T-helper 2 cell (primary cell): Measurements from ENCODE around the gene ZBTB39.
"Not testable (repeated sequence)": the region's sequence is repeated elsewhere in the genome, so short reads cannot be mapped to it uniquely, and the experiment has no call there.

Experiments used
- DNase-seq, 5 experiments: peaks; one replicate each; pipeline versions ENCODE4 v3.0.0 to v3.0.0-alpha.2; 2012 to 2022

The ZBTB39 gene

GRCh38 chr12:56978397-56979138 is 27.8 kb downstream of the ZBTB39 start:
- DNase-seq, result no peak

DNA sequence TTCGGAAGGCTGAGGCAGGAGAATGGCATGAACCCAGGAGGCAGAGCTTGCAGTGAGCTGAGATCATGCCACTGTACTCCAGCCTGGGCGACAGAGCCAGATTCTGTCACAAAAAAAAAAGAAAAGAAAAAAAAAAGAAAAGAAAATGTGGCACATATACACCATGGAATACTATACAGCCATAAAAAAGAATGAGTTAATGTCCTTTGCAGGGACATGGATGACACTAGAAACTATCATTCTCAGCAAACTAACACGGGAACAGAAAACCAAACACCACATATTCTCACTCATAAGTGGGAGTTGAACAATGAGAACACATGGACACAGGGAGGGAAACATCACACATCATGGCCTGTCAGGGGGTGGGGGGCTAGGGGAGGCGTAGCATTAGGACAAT is 29.0 kb downstream of the ZBTB39 start:
- DNase-seq, result not testable (repeated sequence)

DNA sequence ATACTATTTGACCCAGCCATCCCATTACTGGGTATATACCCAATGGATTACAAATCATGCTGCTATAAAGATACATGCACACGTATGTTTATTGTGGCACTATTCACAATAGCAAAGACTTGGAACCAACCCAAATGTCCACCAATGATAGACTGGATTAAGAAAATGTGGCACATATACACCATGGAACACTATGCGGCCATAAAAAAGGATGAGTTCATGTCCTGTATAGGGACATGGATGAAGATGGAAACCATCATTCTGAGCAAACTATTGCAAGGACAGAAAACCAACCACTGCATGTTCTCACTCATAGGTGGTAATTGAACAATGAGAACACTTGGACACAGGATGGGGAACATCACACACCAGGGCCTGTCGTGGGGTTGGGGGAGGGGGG is 32.1 kb downstream of the ZBTB39 start:
- DNase-seq, result not testable (repeated sequence)

GRCh38 chr12:56968910-56969309 is 37.4 kb downstream of the ZBTB39 start:
- DNase-seq, result not testable (repeated sequence)

- DNase-seq, result not testable (repeated sequence)
Observed at GRCh38 chr12:56965997-56966642, 40.2 kb downstream of the ZBTB39 start.

DNA sequence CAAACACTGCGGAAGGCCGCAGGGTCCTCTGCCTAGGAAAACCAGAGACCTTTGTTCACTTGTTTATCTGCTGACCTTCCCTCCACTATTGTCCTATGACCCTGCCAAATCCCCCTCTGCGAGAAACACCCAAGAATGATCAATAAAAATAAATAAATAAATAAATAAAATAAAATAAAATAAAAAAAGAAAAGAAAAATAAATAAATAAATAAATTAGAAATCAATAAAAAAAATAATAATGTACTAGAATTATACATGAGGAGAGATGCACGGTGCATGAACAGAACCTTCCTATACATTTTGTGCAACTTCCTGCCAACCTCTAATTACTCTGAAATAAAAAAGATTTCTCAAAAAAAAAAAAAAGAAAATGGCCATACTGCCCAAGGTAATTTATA is 41.2 kb downstream of the ZBTB39 start:
- DNase-seq, result not testable (repeated sequence)

GRCh38 chr12:56963557-56963956 is 42.8 kb downstream of the ZBTB39 start:
- DNase-seq, result not testable (repeated sequence)

- not testable (repeated sequence) for DNase-seq
Observed at GRCh38 chr12:56962247-56962646, 44.1 kb downstream of the ZBTB39 start.

DNA sequence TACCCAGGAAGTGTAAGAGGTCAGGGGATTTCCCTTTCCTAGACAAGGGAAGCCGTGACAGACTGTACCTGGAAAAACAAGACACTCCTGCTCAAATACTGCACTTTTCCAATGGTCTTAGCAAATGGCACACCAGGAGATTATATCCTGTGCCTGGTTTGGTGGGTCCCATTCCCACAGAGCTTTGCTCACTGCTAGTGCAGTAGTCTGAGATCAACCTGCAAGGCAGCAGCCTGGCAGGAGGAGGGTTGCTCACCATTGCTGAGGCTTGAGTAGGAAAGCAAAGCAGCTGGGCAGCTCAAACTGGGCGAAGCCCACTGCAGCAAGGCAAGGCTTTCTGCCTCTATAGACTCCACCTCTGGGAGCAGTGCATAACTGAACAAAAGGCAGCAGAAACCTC is 47.9 kb downstream of the ZBTB39 start:
- no peak for DNase-seq

- no peak for DNase-seq
Observed at GRCh38 chr12:56957229-56958052, 48.9 kb downstream of the ZBTB39 start, which contains the start of gene RDH16. TSS of gene RDH16 (minus strand) at chr12:56957608. CDS start at chr12:56957462, 146 bp downstream.

DNA sequence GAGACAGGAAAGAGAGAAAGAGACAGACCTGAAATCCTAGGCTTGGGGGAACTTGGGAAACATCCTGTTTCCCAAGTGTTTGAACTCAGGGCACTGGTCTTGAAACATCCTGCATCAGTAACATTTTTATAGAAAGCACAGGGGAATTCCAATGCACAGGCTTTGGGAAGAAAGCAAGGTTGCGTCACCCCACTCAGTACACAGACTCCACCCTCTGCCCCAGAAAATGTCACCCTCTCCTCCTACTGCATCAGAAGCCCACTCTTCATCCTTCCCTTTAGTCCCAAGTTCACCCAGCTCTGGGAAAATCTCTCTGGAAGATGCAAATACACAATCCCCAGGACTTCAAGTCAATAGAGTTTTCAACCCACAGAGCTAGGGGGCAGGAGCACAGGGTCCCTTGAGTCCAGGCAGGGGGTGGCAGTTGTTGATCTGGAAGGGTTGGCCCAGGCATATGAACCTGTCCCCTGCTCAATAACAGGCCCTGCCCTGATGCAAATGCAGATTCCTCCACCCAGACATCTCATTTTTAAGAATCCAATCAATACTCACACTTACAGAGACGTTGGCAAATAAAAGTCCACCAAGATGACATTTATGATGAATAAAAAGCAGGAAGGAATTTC is 50.6 kb downstream of the ZBTB39 start:
- no peak for DNase-seq

- DNase-seq, result no peak
Observed at GRCh38 chr12:56954958-56955355, 51.4 kb downstream of the ZBTB39 start.

DNA sequence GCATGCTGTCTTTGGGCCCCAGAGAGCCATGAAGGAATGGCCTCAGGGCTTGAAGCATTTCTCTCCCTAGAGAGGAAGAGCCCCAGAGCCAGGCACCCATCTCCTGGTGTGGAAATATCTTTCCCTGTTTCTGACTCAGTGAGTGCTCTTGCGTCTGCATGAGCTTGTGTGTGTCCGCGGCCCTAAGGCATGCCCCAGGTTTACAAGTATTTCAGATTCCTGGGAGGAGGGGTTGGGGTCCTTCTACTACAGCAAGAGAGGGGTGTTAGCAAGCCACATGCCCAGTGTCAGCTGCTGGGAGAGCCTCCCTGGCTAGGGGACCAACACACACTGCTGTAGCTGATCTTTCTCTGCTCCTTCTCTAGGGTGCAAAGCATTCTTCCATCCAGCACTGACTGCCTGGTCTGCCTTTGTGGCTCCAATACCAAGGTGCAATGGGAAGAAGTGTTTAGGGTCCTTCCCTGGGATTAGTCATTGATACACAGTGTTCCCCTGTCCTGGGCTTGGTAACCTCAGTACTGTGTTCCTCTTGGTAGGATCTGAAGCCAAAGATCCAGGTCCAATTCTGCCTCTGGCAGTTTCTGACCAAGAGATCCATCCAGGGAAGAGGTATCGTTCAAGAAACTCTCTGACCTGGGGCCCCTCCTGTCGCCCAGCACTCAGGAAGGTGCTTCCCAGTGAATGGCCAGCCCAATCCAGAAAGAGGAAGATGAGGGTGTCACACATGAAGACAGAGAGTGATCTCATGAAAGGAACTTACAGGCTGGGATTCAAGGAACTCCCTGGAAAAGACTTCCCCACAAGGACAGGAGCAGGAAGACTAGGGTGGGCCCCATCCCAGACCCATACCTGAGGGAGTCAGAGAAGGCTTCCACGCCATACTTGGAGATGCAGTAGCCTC is 52.0 kb downstream of the ZBTB39 start:
- no peak for DNase-seq

DNA sequence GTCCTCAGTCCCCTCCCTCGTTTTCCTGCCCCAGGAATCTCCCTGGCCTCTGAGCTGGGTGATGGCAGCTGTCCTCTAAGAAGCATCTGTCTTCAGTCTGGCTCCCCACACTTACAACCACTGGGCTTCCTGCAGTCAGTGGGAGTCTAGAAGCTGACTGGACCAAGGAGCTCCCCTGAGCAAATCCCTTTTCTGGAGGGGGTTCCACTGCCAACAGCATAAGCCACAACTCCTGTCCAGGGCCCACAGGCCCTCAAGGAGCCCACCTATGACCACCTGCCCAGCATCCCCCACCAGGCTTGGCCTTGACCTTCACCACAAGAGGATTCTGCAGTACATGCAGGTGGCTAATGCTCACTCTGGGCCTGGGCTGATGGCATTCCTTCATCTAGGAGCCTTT is 53.0 kb downstream of the ZBTB39 start:
- DNase-seq, result no peak

GRCh38 chr12:56951582-56952339 is 54.6 kb downstream of the ZBTB39 start:
- no peak for DNase-seq

- DNase-seq, result no peak
Observed at GRCh38 chr12:56948881-56949280, 57.5 kb downstream of the ZBTB39 start.
